DMS114 treated with DMSO at 0.1 percent for 48 hours (cell line): ENCODE data around the gene SLC22A16.
"Not testable (repeated sequence)": the region's sequence is repeated elsewhere in the genome, so short reads cannot be mapped to it uniquely, and the experiment has no call there.

Source experiments
- DNase-seq: peaks from one replicate; lab custom pipeline; 2025; ENCODE audit not compliant: unreplicated experiment; lab: John Stamatoyannopoulos, UW

SLC22A16 gene

DNA sequence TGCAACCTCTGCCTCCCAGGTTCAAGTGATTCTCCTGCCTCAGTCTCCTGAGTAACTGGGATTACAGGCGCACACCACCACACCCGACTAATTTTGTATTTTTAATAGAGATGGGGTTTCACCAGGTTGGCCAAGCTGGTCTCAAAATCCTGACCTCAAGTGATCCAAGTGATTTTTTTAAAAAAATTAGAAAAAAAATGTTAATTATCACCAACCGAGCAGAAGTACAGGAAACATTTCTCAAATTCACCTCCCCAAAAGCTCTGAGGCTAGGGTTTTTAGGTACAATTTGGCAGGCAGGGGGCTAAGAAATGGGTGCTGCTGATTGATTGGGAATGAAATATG, 14.9 kb upstream of the SLC22A16 start:
- no peak for DNase-seq

DNA sequence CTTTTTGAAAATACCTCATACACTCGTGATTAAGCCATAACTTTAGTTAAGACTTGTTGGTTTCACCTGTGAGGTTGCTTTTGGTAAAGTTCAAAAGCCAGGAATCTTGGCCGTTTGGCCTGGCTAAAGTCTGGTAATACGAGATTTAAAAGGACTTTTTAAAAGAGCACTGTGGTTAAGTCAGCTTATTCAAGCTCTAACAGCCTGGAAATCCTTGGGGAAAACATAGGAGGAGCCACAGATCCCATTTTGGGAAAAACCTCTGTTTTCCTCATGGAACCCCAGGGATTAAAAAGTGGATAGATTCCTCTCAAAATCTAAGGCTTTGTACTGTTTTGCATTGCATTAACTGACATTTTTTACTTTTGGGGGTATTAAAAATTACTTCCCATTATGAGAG, 13.7 kb upstream of the SLC22A16 start:
- no peak for DNase-seq

DNA sequence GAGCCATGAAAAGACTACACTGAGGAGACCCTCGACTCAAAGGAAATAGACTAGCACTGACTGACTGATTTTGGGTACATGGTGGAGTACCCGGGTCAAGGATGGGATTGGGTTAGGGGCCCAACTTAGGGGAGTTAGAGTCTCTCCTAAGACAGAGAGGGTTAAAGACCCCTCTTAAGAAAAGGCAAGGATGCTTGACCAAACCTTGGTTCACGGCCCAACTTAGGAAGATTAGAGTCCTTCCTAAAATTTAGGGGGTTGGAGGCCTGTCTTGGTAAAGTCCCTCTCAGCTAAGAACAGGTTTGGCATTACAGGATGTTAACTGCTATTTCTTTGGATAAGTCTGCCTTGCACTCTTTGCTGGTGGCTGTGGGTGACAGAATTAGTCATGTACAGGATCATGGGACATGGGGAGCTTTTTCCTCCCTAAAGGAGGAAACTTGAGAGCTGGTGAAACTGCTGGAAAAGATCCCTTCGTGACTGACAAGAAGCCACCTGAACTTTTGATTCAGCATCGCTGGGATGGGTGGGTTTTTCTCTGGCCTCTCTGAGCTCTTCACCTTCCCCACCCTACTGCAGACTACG, 12.3 kb upstream of the SLC22A16 start:
- no peak for DNase-seq

DNA sequence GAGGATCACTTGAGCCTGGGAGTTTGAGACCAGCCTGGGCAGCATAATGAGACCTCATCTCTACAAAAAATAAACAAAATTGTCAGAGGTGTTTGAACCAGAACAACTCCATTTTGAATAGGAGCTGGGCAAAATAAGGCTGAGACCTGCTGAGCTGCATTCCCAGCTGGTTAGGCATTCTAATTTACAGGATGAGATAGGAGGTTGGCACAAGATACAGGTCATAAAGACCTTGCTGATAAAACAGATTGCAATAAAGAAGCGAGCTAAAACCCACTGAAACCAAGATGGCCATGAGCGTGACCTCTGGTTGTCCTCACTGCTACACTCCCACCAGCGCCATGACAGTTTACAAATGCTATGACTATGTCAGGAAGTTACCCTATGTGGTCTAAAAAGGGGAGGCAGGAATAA, 11.6 kb upstream of the SLC22A16 start:
- not testable (repeated sequence) for DNase-seq

DNA sequence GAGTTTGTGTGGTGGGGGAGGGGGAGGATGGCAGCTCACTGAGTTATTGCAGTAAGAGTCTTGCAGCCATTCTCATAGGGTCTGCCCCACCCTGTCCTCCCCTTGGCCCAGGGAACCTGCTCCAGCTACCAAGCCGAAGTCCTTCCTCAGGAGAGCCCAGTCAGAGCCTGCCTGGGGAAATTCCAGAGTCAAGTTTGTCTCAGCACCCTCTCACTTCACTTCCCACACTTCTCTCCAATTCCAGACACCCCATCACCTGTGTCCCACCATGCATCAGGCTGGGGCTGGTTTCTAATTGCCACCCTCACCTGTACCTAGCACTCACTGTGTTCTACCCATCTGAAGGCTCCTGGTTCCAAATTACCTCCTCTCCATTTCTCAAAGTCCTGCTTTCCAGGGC, 10.3 kb upstream of the SLC22A16 start:
- DNase-seq: no peak

DNA sequence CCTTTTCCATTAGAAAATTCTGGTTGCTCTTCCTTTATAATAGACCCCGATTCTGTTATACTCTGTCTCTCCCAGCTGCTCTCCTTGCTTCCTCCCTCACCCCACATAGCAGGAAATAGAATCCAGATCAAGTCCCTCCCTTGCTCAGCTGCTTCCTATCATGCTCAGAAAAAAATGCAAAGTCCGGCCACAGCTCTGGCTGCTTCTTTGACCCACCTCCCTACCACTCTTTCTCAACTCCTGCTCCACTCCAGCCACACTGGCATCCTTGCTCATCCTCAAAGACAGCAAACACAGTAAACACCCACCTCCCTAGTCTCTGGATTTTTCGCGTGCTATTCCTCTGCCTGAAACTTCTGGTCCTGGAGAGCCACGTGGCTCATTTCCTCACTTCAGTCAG, 9.1 kb upstream of the SLC22A16 start:
- DNase-seq: no peak

DNA sequence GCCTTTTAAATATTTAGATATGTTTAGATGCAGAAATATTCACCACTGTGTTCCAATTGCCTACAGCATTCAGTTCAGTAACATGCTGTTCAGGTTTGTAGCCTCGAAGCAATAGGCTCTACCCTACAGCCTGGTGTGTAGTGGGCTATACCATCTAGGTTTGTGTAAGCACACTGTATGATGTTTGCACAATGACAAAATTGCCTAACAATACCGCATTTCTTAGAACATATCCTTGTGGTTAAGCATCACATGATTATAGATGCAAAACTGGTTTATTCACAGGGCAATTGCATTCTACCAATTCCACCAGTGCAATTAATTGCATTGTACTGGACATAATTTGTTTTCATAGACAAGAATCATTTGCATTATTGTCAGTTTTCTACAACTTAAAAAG, 7.9 kb upstream of the SLC22A16 start:
- no peak for DNase-seq

DNA sequence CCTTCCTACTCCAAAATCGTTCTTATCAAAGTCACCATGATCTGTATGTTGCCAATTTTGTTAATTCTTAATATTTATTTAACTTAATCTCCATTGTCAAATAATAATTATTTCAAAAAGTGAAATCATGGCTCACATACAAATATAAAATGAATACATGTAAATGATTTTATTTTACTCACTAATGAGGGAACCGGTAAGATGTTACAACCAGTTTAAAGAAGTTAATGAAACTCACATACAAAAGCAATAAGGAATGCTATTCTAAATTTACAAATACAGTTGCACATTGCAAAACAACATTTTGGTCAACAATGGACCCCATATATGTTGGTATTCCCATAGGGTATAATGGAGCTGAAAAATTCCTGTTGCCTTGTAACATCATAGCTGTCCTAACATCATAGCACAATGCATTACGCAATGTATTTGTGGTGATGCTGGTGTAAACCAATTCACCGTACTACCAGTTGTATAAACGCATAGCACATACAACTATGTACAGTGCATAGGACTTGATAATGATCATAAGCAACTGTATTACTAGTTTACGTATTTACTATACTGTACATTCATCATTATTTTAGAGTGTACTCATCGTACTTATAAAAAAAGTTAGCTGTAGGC, 6.5 kb upstream of the SLC22A16 start:
- no peak for DNase-seq

DNA sequence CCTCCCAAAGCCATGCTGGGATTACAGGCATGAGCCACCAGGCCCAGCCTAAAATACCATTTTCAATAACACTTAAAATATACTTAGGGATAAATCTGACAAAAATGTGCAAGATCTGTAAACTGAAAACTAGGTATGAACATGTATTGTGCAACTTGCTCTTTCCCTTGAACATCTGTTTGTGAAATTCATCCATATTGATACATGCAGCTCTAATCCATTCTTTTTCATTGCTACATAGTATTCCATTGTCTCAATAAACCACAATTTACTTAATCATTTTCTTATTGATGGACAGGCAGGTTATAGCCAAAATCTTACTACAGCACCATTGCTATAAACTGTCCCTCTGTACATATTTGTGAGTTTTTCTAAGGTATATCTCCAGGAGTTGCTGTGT, 4.7 kb upstream of the SLC22A16 start:
- DNase-seq: no peak

DNA sequence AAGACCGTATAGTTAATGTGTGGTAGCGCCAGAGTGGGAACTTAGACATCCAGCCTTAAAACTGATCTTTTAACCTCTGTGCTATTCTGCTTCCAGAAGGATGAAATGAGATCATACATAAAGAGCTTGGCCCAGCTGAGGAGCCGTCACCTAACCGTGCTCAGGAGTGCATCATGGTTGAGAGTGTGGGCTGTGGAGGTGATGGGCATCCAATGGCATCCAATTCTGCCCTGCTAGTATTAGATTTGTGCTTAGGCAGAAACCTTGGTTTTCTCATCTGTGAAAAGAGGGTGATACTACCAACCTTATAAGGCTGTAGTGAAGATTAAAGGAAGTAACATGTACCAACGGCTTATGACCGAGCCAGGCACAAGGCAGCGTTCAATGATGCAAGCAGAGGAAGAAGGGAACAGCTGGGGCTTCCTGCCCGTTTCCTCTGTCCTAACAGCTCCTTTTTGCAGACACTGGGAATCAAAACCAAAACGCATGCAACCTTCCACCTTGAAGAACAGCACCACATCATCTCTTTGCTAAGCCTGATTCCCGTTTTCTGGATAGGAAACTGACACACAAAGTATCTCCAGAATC, 1.3 kb downstream of the SLC22A16 start:
- DNase-seq: no peak

DNA sequence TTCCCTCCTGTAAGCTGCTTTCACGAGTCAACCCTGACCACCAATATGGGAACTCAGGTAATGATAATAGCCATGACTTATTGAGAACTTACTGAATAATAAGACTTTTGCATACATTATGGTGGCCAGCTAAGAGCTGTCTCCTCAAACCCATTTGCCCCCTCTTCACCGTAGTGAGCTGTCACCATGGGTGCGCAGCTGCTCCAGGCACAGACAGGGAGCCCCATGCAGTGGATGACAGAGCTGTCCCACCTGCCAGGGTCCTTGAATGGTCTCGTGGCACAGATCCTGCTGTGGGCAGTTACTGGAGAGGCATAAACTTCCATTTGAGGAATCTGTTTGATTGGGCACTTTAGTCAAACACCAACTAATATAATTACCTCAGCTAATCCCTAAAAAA, 1.9 kb downstream of the SLC22A16 start:
- no peak for DNase-seq

DNA sequence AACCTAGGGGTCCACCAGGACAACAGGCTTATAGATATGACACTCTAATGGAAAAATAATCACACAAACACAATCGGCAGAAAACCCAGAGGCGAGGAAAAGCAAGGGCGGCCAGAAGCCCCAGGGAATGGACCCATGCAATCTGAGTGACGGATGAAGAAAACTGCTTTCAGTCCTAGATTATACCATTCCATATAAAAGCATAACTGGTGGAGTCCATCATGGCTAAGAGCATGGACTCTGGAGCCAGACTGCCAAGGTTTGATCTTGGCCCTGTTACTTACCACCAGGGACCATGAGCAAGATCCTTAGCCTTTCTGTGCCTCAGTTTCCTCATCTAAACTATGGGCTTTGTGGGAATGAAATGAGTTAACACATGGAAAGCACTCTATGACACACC, 3.7 kb downstream of the SLC22A16 start:
- DNase-seq: no peak

DNA sequence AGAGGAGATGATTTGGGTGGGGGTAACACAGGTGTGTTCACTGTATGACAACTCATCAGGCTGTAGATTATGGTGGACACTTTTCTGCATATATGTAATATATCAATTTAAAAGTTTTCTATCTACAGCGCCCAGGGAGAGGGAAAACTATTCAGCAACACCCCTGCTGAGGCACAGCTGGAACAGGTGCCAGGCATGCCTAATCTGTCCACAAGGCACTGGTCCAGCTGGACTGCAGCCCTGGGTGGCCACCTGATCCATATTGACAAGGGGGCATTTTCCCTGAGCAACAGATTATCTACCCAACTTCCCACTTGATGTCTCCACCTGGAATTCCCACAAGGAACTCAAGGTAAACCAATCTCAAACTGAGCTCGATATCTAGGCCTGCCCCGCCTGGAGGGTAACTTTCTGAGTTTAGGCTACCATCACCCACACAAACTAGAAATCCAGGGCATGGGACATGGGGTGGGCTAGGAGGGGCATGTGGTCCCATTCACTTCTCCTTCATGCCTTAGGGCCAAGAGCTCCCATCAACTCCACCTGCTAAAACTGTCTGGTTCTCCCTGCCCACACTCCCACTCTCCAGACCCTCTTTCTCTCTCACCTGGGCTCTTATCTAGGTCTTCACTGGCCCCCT, 4.6 kb downstream of the SLC22A16 start:
- no peak for DNase-seq

DNA sequence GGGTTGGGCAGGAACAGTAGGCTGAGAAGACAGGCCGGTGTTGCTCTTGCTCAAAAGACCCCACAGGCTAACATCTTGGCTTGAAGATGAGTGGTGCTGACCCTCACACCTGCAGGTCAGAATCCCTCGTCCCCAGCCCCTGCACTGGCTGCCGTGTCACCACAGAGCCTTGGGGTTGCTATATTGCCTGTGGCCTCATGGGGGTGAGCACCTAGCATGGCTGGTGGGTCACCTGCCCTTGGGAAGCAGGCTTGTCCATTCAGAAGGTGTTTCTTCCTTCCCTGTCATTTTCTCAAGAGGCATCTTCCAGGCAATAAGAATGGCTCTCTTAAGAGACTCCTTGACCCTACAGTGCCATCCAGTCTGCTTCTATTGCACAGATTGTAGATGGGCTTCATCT, 7.7 kb downstream of the SLC22A16 start:
- no peak for DNase-seq

DNA sequence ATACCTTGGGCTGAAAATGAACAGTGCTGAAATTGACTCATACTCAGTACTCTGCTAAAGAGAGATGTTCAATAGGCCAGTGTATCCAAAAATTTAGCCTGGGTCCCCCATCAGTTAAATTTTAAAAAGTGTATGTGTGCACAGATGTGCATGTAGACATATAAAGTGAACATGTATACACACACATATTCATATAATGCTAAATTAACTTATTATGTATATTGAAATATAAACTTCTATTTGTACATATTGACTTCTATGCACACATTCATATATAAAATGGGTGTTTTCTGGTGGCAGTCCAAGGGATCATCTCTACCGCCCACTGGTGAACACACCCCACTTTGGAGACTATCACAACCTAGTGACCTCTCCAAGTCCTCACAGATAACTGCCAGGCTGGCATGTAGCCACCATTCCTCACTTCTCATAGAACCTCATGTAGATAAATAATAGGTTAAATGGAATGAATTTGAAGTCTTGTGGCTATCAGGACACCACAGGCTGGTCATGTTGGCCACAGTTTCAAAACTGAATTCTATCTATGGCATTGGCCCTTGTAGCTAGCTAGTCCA, 8.8 kb downstream of the SLC22A16 start:
- DNase-seq: no peak

DNA sequence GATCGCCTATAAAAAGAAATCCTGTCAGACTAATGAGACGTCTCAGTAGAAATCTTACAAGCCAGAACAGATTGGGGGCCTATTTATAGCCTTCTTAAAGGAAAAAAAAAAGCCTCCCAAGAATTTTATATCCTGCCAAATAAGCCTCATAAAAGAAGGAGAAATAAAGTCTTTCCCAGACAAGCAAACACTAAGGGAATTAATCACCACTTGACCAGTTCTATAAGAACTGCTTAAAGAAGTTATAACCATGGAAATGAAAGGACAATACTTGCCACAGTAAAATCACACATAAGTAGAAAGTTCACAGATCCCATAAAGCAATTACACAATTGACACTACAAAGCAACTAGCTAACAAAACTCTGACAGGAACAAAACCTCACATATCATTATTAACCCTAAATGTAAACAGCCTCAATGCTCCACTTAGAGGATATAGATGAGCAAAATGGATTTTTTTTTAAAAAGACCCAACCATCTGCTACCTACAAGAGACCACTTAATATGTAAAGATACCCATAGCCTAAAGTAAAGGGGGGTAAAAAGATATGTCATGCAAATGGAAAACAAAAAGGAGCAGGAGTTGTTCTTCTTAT, 13.4 kb downstream of the SLC22A16 start:
- no peak for DNase-seq

DNA sequence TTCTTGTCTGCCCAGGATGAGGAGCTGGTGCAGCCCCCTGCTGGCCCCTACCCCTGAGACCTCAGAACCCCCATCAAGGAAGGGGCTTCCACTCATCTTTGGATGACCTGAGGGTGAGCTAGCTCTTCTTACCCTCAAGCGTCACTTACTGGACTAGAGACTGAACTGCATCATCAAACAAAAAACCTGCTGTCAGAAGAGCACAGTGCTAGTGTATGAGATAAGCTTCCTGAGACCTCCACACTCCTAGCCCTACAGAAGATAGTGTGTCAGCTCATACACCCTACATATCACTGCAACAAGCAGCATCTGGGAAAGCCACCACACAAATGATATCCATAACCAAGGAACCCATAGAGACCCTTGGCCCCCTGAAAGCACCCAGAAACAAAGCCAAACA, 15.0 kb downstream of the SLC22A16 start:
- no peak for DNase-seq

DNA sequence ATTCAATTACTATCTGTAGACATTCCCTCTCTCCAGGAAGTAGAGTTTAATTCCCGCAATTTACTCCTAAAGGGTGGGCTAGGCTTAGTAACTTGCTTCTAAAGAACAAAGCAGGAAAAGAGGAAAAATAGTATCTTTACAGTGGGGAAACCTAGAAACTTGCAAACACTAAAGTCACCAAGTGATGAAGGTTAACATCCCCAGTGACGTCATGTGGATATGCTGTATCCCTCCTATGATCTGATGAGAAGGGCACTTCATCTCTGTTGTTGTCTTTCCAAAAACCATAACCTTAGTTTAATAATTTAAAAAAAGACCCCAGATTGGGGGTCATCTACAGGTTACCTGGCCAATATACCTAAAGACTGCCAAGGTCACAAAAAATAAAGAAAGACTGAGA, 17.3 kb downstream of the SLC22A16 start:
- no peak for DNase-seq

DNA sequence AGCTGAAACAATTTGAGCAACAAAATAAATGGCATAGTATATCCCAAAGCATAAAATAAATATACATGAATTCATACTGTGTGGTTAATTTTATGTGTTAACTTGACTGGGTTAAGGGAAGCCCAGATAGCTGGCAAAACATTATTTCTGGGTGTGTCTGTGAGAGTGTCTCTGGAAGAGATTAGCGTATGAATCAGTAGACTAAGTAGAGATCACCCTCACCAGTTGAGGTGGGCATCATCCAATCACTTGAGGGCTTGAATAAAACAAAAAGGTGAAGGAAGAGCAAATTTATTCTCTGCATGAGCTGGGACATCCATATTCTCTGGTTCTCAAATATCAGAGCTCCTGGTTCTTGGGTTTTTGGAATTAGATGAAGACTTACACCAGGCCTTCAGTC, 17.9 kb downstream of the SLC22A16 start:
- DNase-seq: no peak

DNA sequence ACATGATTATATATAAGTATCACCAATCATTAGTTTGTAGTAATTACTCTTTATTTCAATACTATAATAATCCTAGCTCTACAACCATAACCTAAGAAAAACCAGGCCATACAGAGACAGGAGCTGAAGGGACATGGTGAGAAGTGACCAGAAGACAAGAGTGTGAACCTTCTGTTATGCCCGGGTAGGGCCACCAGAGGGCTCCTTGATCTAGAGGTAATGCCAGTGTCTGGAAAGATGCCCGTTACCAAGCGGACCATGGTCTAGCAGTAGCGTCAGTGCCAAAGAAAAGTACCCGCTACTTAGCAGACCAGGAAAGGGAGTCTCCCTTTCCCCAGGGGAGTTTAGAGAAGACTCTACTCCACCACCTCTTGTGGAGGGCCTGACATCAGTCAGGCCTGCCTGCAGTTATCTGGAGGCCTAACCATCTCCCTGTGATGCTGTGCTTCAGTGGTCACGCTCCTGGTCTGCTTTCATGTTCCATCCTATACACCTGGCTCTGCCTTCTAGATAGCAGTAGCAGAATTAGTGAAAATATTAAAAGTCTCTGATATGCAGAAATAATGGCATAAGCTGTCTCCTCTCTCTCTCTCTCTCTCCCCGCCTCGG, 18.7 kb downstream of the SLC22A16 start:
- not testable (repeated sequence) for DNase-seq

DNA sequence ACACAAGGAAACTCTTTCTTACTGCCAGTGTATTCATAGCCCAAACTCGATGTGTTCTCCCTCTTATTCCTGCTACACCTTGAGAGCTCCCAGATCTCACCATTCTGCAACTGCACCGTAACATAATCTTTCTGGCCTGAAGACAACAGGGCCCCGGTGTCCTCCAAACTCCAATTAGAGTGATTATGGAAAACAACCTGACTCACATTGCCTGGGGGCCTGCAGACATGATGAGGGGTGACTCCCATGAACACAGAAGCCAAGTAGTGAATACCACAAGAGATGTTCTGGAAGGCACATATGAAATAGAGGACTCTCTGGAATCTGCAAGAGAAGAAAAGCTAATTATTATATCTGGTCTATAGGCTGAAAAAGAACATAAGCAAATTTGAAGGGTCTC, 19.7 kb downstream of the SLC22A16 start:
- DNase-seq: no peak
